ENCODE data around the gene LGI4. TPM values are rescaled to one million over a fixed set of nuclear protein-coding genes. Genes with fewer than 3 reads are reported as not detected.

LGI4 gene
- total RNA-seq, 1 donor from 2014 or later, result 0.10 TPM

DNA sequence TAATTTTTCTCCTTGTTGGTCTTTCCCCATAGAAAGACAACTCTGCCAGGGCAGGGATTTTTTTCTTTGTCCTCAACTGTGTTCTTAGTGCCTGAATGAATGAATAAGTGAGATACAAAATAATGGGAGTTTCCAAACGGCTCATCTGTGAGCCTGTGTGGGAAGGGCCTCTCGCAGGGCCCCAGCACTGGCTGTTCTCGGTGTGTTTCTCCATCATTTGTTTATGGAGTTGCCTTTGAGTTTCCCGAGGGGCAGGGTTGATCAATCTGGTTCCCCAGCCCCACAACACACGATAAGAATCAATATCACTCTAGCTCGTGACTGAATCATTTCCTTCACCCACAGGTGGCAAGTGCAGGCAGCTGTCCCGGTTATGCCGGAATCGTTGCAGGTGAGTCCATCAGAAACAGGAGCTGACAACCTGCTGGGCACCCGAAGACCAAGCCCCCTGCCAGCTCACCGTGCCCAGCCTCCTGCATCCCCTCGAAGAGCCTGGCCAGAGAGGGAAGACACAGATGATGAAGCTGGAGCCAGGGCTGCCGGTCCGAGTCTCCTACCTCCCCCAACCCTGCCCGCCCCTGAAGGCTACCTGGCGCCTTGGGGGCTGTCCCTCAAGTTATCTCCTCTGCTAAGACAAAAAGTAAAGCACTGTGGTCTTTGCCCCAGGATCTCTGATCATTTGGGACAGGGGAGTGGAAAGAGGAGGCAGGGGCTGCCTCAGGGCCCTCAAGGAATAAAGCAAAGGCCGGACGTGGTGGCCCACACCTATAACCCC lies 34.5 kb upstream of the LGI4 start:
- no peak overlapping the region for H3K4me3 Mint-ChIP-seq (ENCODE audit: unreplicated experiment)
- H3K27ac Mint-ChIP-seq (ENCODE audit: unreplicated experiment), result no peak overlapping the region
- H3K27me3 Mint-ChIP-seq (ENCODE audit: unreplicated experiment), result no peaks in the 10 kb centered on the region
- no peaks in the 10 kb centered on the region for H3K4me1 Mint-ChIP-seq (ENCODE audit: unreplicated experiment)
- H3K9me3 Mint-ChIP-seq (ENCODE audit: unreplicated experiment), result no peaks in the 10 kb centered on the region
- no peak for DNase-seq (ENCODE audit: low spot score)
- H3K36me3 Mint-ChIP-seq (ENCODE audit: low read depth, unreplicated experiment), result peaks cover 26% of the 10 kb centered on the region
- TF ChIP-seq, protein P1, sequence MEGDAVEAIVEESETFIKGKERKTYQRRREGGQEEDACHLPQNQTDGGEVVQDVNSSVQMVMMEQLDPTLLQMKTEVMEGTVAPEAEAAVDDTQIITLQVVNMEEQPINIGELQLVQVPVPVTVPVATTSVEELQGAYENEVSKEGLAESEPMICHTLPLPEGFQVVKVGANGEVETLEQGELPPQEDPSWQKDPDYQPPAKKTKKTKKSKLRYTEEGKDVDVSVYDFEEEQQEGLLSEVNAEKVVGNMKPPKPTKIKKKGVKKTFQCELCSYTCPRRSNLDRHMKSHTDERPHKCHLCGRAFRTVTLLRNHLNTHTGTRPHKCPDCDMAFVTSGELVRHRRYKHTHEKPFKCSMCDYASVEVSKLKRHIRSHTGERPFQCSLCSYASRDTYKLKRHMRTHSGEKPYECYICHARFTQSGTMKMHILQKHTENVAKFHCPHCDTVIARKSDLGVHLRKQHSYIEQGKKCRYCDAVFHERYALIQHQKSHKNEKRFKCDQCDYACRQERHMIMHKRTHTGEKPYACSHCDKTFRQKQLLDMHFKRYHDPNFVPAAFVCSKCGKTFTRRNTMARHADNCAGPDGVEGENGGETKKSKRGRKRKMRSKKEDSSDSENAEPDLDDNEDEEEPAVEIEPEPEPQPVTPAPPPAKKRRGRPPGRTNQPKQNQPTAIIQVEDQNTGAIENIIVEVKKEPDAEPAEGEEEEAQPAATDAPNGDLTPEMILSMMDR (IDR thresholded peaks at IDR 0.05; ENCODE audit: unreplicated experiment), result no peak

DNA sequence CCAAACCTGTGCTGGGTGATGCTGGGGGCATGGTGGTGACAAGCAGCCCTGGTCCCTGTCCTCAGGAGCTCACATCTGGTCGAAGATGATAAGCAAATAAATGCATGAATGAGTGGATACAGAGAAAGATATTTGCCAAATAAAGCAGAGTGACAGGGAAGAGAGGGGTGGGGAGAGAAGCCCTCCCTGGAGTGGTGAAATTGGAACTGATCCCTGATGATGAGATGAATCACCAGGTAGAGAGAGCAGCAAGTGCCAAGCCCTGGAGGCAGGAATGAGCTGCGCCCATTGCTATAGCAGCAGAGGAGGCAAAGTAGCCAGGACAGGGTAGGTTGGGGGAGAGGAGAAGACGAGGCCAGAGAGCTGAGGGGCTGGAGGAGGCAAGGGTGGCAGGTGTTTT lies 33.3 kb upstream of the LGI4 start:
- no peak overlapping the region for H3K27ac Mint-ChIP-seq (ENCODE audit: unreplicated experiment)
- H3K9me3 Mint-ChIP-seq (ENCODE audit: unreplicated experiment), result no peaks in the 10 kb centered on the region
- no peaks in the 10 kb centered on the region for H3K4me1 Mint-ChIP-seq (ENCODE audit: unreplicated experiment)
- peaks cover 39% of the 10 kb centered on the region for H3K36me3 Mint-ChIP-seq (ENCODE audit: low read depth, unreplicated experiment)
- no peak for DNase-seq (ENCODE audit: low spot score)
- H3K4me3 Mint-ChIP-seq (ENCODE audit: unreplicated experiment), result no peak overlapping the region
- TF ChIP-seq, protein P1 (IDR thresholded peaks at IDR 0.05; ENCODE audit: unreplicated experiment), result no peak
- H3K27me3 Mint-ChIP-seq (ENCODE audit: unreplicated experiment), result peaks cover under 1% of the 10 kb centered on the region

DNA sequence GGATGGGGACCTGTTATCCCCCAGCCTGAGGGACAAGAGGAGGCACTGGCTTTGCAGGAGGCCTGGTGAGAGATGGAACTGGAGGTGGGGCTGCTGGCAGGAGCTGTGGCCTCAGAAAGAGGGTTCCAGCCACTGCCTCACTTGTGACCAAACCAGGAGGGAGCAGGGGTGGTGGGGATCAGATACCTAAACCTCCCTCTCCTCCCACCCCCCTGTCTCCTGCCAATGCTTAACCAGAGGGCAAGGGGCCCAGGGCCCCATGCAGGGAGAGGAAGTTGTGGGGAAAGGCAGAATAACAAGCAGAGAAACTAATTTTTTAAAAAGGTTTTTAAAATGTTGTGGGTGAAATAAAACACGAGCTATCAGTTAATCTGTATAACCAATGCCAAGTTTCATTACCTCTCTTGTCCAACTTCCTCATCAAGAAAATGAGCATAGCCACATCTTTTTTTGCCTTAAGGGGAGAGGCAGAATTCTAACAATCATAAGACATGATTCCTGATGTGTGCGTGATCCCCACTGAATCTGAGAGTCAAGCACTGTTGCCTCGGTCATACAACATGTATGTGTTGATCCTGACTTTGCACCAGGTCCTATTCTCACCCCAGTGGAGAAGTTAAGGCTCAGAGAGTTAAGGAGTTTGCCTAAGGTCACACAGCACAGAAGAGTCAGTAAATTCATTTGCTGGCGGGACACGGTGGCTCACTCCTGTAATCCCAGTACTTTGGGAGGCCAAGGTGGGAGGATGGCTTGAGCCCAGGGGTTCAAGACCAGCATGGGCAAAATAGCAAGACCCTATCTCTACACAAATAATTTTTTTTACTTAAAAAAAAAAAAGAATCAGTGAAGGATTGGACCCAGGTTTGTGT lies 32.6 kb upstream of the LGI4 start:
- no peak for DNase-seq (ENCODE audit: low spot score)
- Mint-ChIP-seq H3K27me3 (ENCODE audit: unreplicated experiment) (peaks cover 3% of the 10 kb centered on the region), H3K4me1 (ENCODE audit: unreplicated experiment) (no peaks in the 10 kb centered on the region), H3K27ac (ENCODE audit: unreplicated experiment) (no peak overlapping the region), H3K4me3 (ENCODE audit: unreplicated experiment) (no peak overlapping the region), H3K36me3 (ENCODE audit: low read depth, unreplicated experiment) (peaks cover 46% of the 10 kb centered on the region), H3K9me3 (ENCODE audit: unreplicated experiment) (no peaks in the 10 kb centered on the region)
- TF ChIP-seq, protein P1 (IDR thresholded peaks at IDR 0.05; ENCODE audit: unreplicated experiment), result no peak

DNA sequence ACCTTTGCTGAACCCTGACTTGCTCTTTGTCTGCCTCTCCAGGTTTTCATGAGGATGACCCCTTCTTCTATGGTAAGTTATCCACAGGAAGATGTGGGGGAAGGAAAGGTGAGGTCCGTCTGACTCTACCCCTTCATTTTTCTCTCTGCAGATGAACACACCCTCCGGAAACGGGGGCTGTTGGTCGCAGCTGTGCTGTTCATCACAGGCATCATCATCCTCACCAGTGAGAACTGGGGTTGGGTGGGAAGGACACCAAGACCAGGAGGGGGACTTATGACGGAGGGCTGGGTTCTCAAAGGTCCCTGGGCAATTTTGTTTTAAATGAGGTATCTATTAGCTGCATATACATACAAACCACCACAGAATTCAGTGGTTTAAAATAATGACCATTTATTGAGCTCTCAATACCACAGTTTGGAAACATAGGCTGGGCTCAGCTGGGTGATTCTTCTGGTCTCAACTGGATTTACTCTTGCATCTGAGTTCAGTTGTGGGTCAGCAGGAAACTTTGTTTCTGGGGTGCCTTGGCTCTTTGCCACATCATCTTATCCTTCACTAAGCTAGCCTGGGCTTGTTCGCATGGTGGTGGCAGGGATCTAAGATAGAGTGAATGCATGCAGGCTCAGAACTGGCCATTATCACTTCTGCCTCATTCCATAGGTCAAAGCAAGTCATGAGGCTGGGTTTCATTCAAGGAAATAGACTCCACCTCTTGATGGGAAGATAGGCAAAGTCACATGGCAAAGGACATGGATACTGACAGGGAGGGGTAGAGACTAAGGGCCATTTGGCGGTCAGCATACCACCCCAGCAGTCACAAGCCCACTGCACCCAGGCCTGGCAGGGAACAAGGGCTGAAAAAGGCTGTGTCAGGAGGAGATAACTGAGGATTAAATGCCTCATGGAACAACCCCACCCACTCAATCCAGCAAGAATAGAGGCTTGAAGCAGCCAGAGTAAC lies 31.5 kb upstream of the LGI4 start:
- no peaks in the 10 kb centered on the region for H3K4me1 Mint-ChIP-seq (ENCODE audit: unreplicated experiment)
- H3K9me3 Mint-ChIP-seq (ENCODE audit: unreplicated experiment), result no peaks in the 10 kb centered on the region
- peaks cover 3% of the 10 kb centered on the region for H3K27me3 Mint-ChIP-seq (ENCODE audit: unreplicated experiment)
- no peak overlapping the region for H3K27ac Mint-ChIP-seq (ENCODE audit: unreplicated experiment)
- TF ChIP-seq, protein P1 (IDR thresholded peaks at IDR 0.05; ENCODE audit: unreplicated experiment), result no peak
- H3K4me3 Mint-ChIP-seq (ENCODE audit: unreplicated experiment), result peak overlapping the region; percentile 83
- DNase-seq (ENCODE audit: low spot score), result no peak
- H3K36me3 Mint-ChIP-seq (ENCODE audit: low read depth, unreplicated experiment), result peaks cover 55% of the 10 kb centered on the region
